ENCODE measurements around the gene UNC13C.

The UNC13C gene

DNA sequence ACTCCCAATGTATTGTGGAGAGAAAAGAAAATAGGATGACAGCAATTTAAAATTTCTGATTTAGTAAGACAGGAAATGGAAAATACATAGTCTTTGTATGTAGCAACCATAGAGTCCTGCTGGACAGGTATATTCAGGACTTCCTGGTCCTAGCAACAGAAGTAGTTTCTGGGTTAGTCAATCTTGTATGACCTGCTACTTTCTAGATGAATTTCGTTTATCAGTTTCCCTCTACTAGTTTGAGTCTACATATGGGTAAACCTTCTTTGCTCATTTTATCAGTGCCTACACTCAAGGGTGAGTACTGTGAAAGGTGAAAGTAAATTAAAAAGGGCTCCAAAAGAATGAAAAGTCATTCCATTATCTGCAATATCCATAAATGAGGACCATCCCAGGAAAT is 309.8 kb downstream of the UNC13C start:
- Histone ChIP-seq H3K4me3 (IDR thresholded peaks at IDR 0.05; ENCODE audit: insufficient read depth, low read depth, low read length) (no peak overlapping the region), H3K9ac (no peak overlapping the region)

DNA sequence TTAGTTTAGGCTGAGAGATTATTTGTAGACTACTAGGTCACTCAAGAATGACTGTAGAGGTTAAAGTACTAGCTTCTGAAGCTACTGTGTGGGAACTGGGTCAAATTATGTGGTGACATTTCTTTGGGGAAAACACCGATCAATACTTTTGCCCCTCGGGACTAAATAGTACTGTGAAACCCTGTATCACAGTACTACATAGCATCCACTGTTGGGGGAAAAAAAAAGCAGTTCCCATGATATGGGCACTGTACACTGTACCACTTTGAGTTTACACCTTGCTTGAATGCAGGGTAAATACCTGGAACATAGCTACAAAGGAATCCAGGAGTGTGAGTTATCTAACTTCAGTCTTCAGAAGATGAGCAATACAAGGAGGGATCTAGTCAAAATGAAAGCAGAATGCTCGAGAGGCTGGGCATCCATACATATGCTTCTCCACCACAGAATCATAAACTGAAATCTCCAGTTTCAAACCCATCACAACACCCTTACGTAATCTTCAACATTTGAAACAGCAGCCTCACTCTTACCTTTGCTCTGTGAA is 311.4 kb downstream of the UNC13C start:
- H3K4me2 ChIP-seq: peak overlapping the region; percentile 90
- H4K20me1 ChIP-seq (ENCODE audit: insufficient read depth): no peaks in the 10 kb centered on the region
- H3K4me1 ChIP-seq (ENCODE audit: low read depth, poor library complexity, severe bottlenecking): peaks cover 32% of the 10 kb centered on the region
- H3K36me3 ChIP-seq (ENCODE audit: insufficient read depth): no peaks in the 10 kb centered on the region
- peak overlapping the region; percentile 69 for H2AFZ ChIP-seq (ENCODE audit: low read depth)
- no peaks in the 10 kb centered on the region for H3K79me2 ChIP-seq (ENCODE audit: insufficient read depth, low read depth)
- TF ChIP-seq, protein P1, sequence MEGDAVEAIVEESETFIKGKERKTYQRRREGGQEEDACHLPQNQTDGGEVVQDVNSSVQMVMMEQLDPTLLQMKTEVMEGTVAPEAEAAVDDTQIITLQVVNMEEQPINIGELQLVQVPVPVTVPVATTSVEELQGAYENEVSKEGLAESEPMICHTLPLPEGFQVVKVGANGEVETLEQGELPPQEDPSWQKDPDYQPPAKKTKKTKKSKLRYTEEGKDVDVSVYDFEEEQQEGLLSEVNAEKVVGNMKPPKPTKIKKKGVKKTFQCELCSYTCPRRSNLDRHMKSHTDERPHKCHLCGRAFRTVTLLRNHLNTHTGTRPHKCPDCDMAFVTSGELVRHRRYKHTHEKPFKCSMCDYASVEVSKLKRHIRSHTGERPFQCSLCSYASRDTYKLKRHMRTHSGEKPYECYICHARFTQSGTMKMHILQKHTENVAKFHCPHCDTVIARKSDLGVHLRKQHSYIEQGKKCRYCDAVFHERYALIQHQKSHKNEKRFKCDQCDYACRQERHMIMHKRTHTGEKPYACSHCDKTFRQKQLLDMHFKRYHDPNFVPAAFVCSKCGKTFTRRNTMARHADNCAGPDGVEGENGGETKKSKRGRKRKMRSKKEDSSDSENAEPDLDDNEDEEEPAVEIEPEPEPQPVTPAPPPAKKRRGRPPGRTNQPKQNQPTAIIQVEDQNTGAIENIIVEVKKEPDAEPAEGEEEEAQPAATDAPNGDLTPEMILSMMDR (conservative IDR thresholded peaks at IDR 0.05; ENCODE audit: low read depth, low read length): no peak
- H3K27ac ChIP-seq: peak overlapping the region; percentile 27; the same call in 1 of the 2 replicates
- H3K27me3 ChIP-seq (ENCODE audit: insufficient read depth, low read depth): no peaks in the 10 kb centered on the region
- peak overlapping the region; percentile 10; the same call in 1 of the 2 replicates for H3K9ac ChIP-seq
- no peak overlapping the region for H3K4me3 ChIP-seq (IDR thresholded peaks at IDR 0.05; ENCODE audit: insufficient read depth, low read depth, low read length)

More for the DNA sequence above, 309.8 kb downstream of the UNC13C start:
- TF ChIP-seq, protein P1 (conservative IDR thresholded peaks at IDR 0.05; ENCODE audit: low read depth, low read length): no peak
- Histone ChIP-seq H3K79me2 (ENCODE audit: insufficient read depth, low read depth) (no peaks in the 10 kb centered on the region), H3K27ac (no peak overlapping the region), H2AFZ (ENCODE audit: low read depth) (no peak overlapping the region), H3K36me3 (ENCODE audit: insufficient read depth) (no peaks in the 10 kb centered on the region), H3K4me2 (no peak overlapping the region), H3K4me1 (ENCODE audit: low read depth, poor library complexity, severe bottlenecking) (peaks cover 32% of the 10 kb centered on the region), H3K27me3 (ENCODE audit: insufficient read depth, low read depth) (no peaks in the 10 kb centered on the region), H4K20me1 (ENCODE audit: insufficient read depth) (no peaks in the 10 kb centered on the region)

DNA sequence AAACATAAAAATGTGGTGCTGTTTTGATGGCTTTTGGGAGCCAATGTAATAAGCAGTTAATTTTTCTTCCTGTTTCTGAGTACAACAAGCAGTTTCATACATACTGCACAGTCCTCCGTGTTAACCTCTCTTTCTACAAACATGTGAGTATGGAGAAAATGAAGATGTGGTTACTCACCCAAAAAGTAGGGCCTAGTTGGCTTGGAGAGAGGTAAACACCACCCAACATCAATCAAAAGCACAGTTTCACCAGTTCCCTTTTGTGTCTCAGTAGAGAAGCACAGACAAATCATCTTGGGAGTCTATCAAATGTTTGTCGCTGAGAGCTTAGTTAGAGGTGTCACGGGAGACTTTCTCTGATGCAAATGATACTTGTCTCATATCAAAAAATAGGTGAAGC is 320.2 kb downstream of the UNC13C start:
- Histone ChIP-seq H3K27ac (no peak overlapping the region), H2AFZ (ENCODE audit: low read depth) (no peak overlapping the region), H4K20me1 (ENCODE audit: insufficient read depth) (no peaks in the 10 kb centered on the region), H3K36me3 (ENCODE audit: insufficient read depth) (no peaks in the 10 kb centered on the region), H3K79me2 (ENCODE audit: insufficient read depth, low read depth) (no peaks in the 10 kb centered on the region), H3K4me3 (IDR thresholded peaks at IDR 0.05; ENCODE audit: insufficient read depth, low read depth, low read length) (no peak overlapping the region), H3K9ac (no peak overlapping the region), H3K4me2 (no peak overlapping the region), H3K27me3 (ENCODE audit: insufficient read depth, low read depth) (no peaks in the 10 kb centered on the region), H3K4me1 (ENCODE audit: low read depth, poor library complexity, severe bottlenecking) (no peaks in the 10 kb centered on the region)
- TF ChIP-seq, protein P1 (conservative IDR thresholded peaks at IDR 0.05; ENCODE audit: low read depth, low read length): no peak

DNA sequence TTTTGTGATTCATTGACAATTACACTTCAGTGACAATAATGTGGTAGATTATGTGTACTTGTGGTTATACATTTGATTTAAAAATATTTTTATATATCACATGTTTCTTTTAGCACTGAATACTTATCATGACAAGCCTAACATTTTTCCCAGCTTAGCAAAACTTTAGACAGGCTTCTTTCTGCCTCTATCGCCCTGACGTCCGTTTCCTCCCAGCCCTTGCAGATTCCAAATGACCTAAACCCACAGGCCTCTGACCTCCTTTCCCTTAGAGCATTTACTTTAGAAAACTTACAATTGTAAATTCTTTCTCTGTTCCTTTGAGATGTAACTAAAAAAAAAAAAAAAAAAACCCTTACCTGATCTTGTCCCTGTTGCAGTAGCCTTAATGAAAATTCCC is 326.1 kb downstream of the UNC13C start:
- H3K4me1 ChIP-seq (ENCODE audit: low read depth, poor library complexity, severe bottlenecking): no peaks in the 10 kb centered on the region
- H3K4me3 ChIP-seq (IDR thresholded peaks at IDR 0.05; ENCODE audit: insufficient read depth, low read depth, low read length): no peak overlapping the region
- H2AFZ ChIP-seq (ENCODE audit: low read depth): no peak overlapping the region
- H3K27ac ChIP-seq: no peak overlapping the region
- no peaks in the 10 kb centered on the region for H3K27me3 ChIP-seq (ENCODE audit: insufficient read depth, low read depth)
- no peak overlapping the region for H3K4me2 ChIP-seq
- no peak overlapping the region for H3K9ac ChIP-seq
- no peaks in the 10 kb centered on the region for H3K36me3 ChIP-seq (ENCODE audit: insufficient read depth)
- TF ChIP-seq, protein P1 (conservative IDR thresholded peaks at IDR 0.05; ENCODE audit: low read depth, low read length): no peak
- H3K79me2 ChIP-seq (ENCODE audit: insufficient read depth, low read depth): no peaks in the 10 kb centered on the region
- no peaks in the 10 kb centered on the region for H4K20me1 ChIP-seq (ENCODE audit: insufficient read depth)

Measured in KMS-11 (cell line).